ENCODE results near the gene EGFR. TPM values are rescaled to one million over a fixed set of nuclear protein-coding genes. Genes with fewer than 3 reads are reported as not detected.

The EGFR gene
- polyA plus RNA-seq, 2 of the 4 experiments (the other 2 are of a cell fraction), result 59.5 to 63.8 TPM

DNA sequence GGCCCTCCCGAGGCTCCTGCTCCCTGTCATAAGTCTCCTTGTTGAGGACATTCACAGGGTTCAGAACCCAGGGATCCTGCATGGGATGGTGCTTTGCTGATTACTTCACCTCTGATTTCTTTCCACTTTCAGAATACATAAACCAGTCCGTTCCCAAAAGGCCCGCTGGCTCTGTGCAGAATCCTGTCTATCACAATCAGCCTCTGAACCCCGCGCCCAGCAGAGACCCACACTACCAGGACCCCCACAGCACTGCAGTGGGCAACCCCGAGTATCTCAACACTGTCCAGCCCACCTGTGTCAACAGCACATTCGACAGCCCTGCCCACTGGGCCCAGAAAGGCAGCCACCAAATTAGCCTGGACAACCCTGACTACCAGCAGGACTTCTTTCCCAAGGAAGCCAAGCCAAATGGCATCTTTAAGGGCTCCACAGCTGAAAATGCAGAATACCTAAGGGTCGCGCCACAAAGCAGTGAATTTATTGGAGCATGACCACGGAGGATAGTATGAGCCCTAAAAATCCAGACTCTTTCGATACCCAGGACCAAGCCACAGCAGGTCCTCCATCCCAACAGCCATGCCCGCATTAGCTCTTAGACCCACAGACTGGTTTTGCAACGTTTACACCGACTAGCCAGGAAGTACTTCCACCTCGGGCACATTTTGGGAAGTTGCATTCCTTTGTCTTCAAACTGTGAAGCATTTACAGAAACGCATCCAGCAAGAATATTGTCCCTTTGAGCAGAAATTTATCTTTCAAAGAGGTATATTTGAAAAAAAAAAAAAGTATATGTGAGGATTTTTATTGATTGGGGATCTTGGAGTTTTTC is 186.5 kb downstream of the EGFR start:
- no peak overlapping the region for H3K27ac ChIP-seq
- H3K9me3 ChIP-seq, result no peaks in the 10 kb centered on the region
- H3K4me1 ChIP-seq, result no peaks in the 10 kb centered on the region
- FAIRE-seq, result no peak
- 86% methylated on average over 16 of the region's 16 CpGs for WGBS (ENCODE audit: missing lambda C conversion rate)
- no peak for ATAC-seq
- DNase-seq (ENCODE audit: low read depth in 1 of 2, low spot score in 1 of 2), result no peak
- ChIA-PET CTCF (interaction anchor here (0.6 to 9.9 kb wide), 2 partner anchors 42 to 50 kb away, joined by 3 to 63 read pairs; no protein-coding TSS in a partner anchor), POLR2A (no interaction called here)
- H3K4me2 ChIP-seq, result no peak overlapping the region
- TF ChIP-seq TP53 (CRISPR knock-in tag; IDR thresholded peaks at IDR 0.05) (no peak), ELK1 (IDR thresholded peaks at IDR 0.05; ENCODE audit: low read depth, low read length) (no peak), CHD2 (IDR thresholded peaks at IDR 0.05; ENCODE audit: low read length, partially characterized antibody) (no peak), HDAC2 (IDR thresholded peaks at IDR 0.05) (no peak), CBX2 (IDR thresholded peaks at IDR 0.05; ENCODE audit: borderline replicate concordance, low read depth) (no peak), HMGXB4 (CRISPR knock-in tag; IDR thresholded peaks at IDR 0.05; ENCODE audit: borderline replicate concordance) (no peak), BCL3 (IDR thresholded peaks at IDR 0.05) (no peak)
- no peak overlapping the region for H3K4me3 ChIP-seq

- WGBS (ENCODE audit: missing lambda C conversion rate), result 88% methylated on average over 9 of the region's 9 CpGs
- TF ChIP-seq EP300 (IDR thresholded peaks at IDR 0.05) (no peak), FOXS1 (CRISPR knock-in tag; IDR thresholded peaks at IDR 0.05) (no peak), CBX8 (IDR thresholded peaks at IDR 0.05) (no peak)
- H3K4me3 ChIP-seq, result no peak overlapping the region
- ChIA-PET POLR2A (no interaction called here), CTCF (interaction anchor here (0.6 to 9.9 kb wide), 3 partner anchors 41 to 433 kb away, joined by 3 to 63 read pairs (median 3); no protein-coding TSS in a partner anchor)
- ATAC-seq (no peak), DNase-seq (ENCODE audit: low read depth in 1 of 2, low spot score in 1 of 2) (no peak), FAIRE-seq (no peak)
- no peak overlapping the region for H3K27ac ChIP-seq
- H3K9me3 ChIP-seq, result no peaks in the 10 kb centered on the region
- H3K4me2 ChIP-seq, result no peak overlapping the region
- no peaks in the 10 kb centered on the region for H3K4me1 ChIP-seq
Measured at GRCh38 chr7:55206235-55207029, 187.6 kb downstream of the EGFR start.

DNA sequence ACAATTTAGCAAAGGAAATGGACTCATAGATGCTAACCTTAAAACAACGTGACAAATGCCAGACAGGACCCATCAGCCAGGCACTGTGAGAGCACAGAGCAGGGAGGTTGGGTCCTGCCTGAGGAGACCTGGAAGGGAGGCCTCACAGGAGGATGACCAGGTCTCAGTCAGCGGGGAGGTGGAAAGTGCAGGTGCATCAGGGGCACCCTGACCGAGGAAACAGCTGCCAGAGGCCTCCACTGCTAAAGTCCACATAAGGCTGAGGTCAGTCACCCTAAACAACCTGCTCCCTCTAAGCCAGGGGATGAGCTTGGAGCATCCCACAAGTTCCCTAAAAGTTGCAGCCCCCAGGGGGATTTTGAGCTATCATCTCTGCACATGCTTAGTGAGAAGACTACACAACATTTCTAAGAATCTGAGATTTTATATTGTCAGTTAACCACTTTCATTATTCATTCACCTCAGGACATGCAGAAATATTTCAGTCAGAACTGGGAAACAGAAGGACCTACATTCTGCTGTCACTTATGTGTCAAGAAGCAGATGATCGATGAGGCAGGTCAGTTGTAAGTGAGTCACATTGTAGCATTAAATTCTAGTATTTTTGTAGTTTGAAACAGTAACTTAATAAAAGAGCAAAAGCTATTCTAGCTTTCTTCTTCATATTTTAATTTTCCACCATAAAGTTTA is 188.8 kb downstream of the EGFR start:
- POLR2A ChIA-PET, result no interaction called here
- TF ChIP-seq EHMT2 (IDR thresholded peaks at IDR 0.05; ENCODE audit: low read depth), result no peak
- no peak for TF ChIP-seq HOXA7 (CRISPR knock-in tag; IDR thresholded peaks at IDR 0.05)
- TF ChIP-seq, protein P1, sequence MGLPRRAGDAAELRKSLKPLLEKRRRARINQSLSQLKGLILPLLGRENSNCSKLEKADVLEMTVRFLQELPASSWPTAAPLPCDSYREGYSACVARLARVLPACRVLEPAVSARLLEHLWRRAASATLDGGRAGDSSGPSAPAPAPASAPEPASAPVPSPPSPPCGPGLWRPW (IDR thresholded peaks at IDR 0.05), result no peak
- TF ChIP-seq, protein P2, sequence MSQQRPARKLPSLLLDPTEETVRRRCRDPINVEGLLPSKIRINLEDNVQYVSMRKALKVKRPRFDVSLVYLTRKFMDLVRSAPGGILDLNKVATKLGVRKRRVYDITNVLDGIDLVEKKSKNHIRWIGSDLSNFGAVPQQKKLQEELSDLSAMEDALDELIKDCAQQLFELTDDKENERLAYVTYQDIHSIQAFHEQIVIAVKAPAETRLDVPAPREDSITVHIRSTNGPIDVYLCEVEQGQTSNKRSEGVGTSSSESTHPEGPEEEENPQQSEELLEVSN (IDR thresholded peaks at IDR 0.05; ENCODE audit: borderline replicate concordance, low read depth), result no peak
- no peak for TF ChIP-seq NR3C1 (IDR thresholded peaks at IDR 0.05)
- no peak for TF ChIP-seq MAFK (IDR thresholded peaks at IDR 0.05; ENCODE audit: partially characterized antibody)
- TF ChIP-seq KDM1A (IDR thresholded peaks at IDR 0.05; ENCODE audit: low read depth), result no peak
- TF ChIP-seq USF2 (IDR thresholded peaks at IDR 0.05), result no peak
- no peak for TF ChIP-seq RAD21 (conservative IDR thresholded peaks at IDR 0.05 in 1 of 2, IDR thresholded peaks at IDR 0.05 in 1 of 2)
- no peak for FAIRE-seq

More for the DNA sequence above, 188.8 kb downstream of the EGFR start:
- DNase-seq (ENCODE audit: low read depth in 1 of 2, low spot score in 1 of 2) (no peak), ATAC-seq (no peak)
- 93% methylated on average over 3 of the region's 4 CpGs for WGBS (ENCODE audit: missing lambda C conversion rate)
- no peak overlapping the region for H3K27ac ChIP-seq
- no peak overlapping the region for H3K4me3 ChIP-seq
- no peaks in the 10 kb centered on the region for H3K4me1 ChIP-seq
- no peaks in the 10 kb centered on the region for H3K9me3 ChIP-seq
- H3K4me2 ChIP-seq, result no peak overlapping the region
- CTCF ChIA-PET, result interaction anchor here (1.0 to 9.9 kb wide), 5 partner anchors 10 to 434 kb away, joined by 3 to 63 read pairs (median 3); no protein-coding TSS in a partner anchor

Measured in A549 (cell line).